GM12874 (cell line): Measurements from ENCODE around the gene PCK1.

Source experiments
- TF ChIP-seq, protein P1 (sequence below): IDR thresholded peaks from 2 replicates; pipeline ENCODE4 v1.5.1; 2011; ENCODE audit warnings: low read depth, mild to moderate bottlenecking, control low read depth, low read length, moderate library complexity; ENCODE audit not compliant: insufficient read depth

PCK1 gene

DNA sequence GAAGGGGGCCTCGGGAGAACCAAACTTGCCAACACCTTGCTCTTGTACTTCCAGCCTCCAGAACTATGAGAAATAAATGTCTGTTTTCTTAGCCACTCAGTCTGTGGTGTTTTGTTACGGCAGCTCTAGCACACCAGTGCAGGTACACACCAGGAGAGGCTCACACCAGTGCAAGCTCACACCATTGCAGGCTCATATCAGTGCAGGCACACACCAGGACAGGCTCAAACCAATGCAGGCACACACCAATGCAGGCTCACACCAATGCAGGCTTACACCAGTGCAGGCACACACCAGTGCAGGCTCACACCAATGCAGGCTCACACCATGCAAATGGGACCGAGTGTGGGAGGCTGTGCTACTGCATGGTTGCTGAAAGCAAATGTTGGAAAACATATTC lies 31.1 kb upstream of the PCK1 start:
- TF ChIP-seq, protein P1, sequence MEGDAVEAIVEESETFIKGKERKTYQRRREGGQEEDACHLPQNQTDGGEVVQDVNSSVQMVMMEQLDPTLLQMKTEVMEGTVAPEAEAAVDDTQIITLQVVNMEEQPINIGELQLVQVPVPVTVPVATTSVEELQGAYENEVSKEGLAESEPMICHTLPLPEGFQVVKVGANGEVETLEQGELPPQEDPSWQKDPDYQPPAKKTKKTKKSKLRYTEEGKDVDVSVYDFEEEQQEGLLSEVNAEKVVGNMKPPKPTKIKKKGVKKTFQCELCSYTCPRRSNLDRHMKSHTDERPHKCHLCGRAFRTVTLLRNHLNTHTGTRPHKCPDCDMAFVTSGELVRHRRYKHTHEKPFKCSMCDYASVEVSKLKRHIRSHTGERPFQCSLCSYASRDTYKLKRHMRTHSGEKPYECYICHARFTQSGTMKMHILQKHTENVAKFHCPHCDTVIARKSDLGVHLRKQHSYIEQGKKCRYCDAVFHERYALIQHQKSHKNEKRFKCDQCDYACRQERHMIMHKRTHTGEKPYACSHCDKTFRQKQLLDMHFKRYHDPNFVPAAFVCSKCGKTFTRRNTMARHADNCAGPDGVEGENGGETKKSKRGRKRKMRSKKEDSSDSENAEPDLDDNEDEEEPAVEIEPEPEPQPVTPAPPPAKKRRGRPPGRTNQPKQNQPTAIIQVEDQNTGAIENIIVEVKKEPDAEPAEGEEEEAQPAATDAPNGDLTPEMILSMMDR, result no peak

DNA sequence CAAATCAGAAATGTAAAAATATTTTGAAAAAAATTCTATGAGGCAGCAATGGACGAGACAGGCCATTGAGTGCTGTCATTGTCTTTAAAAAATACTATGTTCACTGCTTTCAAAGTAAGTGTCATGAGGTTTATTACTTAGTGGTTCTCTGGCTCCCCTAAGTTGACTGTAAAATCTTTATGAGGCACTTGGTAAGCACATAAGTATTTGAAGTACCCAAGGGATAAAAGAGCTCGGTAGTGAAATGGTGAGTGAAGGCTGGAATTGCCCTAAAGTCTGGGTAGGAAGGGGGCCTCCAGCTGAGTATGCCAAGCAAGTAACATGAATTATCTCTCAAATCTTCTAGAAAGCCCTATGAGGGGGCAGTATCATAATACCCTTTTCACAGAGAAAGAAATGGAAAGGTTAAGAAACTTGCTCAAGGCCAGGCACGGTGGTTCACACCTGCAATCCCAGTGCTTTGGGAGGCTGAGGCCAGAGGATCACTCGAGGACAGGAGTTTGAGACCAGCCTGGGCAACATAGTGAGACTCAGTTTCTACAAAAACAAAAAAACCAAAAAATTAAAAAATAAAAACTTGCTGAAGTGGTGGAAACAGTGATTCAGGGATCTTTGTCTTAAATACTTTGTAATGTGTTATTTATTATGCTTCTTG lies 30.5 kb upstream of the PCK1 start:
- TF ChIP-seq, protein P1, result no peak

DNA sequence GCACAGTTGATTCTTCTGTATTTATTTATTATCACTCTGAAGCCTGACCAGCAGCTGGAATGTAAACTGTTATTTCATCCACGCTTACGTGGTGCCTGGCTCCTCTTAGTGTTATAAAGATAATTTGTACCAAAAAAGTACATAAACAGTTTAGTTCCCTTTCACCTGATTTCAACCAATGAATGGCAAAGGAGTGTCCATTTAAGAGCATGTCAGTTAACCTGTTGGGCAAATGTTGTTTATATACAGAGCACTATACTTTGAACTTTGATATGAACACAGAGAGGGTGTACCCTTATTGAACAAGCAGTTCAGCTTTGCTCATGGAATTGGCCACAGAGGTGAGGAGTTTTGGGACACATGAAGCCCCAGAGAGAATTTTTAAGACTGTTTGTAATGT lies 28.8 kb upstream of the PCK1 start:
- TF ChIP-seq, protein P1, result no peak

DNA sequence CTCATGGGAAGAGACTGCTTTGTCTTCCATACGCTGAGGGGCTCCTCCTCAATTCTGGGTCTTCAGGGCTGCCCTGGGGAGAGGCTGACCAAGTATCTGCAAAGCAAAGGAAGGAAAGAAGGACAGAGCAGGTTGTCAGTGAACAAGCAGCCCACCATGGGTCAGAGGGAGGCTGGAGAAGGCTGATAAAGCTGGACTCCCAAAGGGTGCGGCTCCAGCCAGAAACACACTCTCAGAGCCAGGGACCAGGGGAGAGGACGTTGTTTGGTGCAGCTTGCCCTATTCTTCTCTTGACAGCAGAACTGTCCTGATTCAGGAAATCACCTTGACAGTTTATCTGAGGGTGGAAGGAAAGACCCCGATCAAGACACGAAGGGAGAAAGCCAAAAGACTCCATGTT lies 25.6 kb upstream of the PCK1 start:
- TF ChIP-seq, protein P1, result no peak

DNA sequence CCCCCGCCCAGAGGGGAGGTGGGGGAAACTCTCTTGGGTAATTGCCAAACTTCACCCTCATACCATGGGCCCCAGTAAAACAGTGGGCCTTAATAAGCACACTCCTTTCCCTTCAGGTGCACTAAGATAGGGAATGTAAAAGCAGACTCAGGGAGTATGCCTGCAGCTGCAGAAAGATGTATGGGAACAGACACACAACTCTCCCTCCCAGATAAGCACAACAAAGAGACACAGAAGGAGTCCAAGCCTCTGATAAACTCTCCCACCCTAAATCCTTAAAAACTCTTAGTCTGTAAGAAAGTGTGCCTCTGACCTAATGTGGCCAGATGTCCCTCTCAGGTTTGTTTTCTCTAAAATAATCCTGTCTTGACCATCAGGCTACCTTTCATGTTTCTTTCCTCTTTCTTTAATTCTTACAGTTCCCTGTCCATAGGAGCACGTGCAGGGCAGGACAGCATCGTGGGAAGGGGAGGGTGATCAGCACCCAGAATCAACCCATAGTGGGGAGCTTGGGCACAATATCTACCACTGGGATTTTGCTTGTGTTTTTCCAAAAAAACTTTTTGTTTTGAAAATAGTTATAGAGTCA lies 24.7 kb upstream of the PCK1 start:
- TF ChIP-seq, protein P1, result no peak

DNA sequence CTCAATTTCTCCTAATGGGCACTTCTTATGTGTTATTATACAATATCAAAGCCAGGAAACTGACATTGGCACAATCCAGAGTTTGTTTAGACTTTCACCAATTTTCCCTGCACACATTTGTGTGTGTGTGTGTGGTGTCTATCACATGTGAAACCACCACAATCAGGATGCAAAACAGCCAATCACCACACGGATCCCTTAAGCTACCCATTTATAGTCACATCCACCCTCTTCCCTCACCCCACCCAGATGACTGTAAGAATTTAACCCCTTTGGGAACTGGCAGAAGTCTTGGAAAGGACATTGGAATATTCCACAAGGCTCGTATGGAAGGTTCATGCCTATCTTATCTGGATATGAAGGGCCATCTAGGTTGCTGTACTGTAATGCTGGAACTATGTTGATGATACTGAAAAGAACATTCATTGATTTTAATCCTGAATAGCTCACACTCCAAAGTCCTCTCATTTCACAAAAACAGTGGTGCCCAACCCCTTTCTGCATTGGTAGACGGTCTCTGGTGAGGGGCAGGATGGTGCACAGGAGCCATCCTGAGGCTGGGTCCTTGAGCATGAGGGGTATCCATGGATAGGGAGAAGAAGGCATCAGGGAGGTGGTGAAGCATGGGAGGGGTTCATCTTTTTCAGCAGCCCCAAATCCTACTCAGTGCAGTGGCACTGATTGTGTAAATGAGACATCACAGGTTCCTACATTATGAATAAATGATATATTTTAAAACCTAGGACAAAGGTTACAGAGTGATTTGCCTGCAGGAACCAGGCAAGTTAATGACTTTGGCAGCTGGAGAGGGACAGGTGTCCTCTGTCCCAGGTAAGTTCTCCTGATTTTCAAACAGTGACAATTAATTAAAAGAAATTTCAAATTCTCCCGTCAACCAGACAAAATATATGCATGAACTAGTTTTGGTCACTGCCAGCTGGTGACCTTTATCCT lies 23.9 kb upstream of the PCK1 start:
- TF ChIP-seq, protein P1, result no peak

DNA sequence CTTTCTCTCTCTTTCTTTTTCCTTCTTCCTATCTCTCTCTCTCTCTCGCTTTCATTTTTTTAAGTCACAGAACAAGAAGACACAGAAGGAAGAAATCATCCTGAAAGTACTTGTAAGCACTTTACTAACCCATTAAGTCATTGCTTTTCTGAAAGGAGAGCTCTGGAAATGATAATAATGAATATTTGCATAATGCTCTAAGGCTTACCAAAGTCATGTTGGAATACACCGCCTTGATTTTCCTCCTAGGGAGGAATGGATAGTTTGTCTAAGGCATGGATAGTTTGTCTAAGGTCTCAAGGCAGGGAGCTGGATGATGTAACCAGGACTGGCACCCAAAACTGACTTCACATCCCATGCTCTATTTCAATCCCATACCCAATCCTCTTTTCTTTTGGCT lies 23.1 kb upstream of the PCK1 start:
- TF ChIP-seq, protein P1, result no peak
